H1 (cell line): ENCODE results near the gene SEMA4C. TPM values are rescaled to one million over a fixed set of nuclear protein-coding genes. Genes with fewer than 3 reads are reported as not detected.
"Not testable (repeated sequence)": the region's sequence is repeated elsewhere in the genome, so short reads cannot be mapped to it uniquely, and the experiment has no call there.

ENCODE experiments used
- CTCF ChIA-PET: fragments of 300-600 bp; sonication (Branson Sonifier 250); formaldehyde crosslinking; loops from one replicate; lab custom pipeline; 2021; ENCODE audit not compliant: partially characterized antibody; lab: Charles Lee
- POLR2A ChIA-PET: fragments of 300-600 bp; sonication (Branson Sonifier 250); formaldehyde crosslinking; loops from one replicate; lab custom pipeline; 2021; ENCODE audit warnings: inconsistent platforms; ENCODE audit not compliant: partially characterized antibody; lab: Charles Lee
- DNase-seq, 2 experiments: peaks; one replicate each; pipeline versions ENCODE4 v3.0.0 to v3.0.0-alpha.2; 2010 to 2022; ENCODE audit warnings: low spot score in 2 of 2, low read depth in 1 of 2, mixed read lengths in 1 of 2
- FAIRE-seq: peaks from 2 replicates; lab custom pipeline; 2011; peaks lifted over from hg19 to GRCh38; lab: Jason Lieb, UNC
- H2AFZ ChIP-seq: 2 replicates; pipeline ENCODE4 v1.8.1; 2012; ENCODE audit warnings: low read length, inconsistent platforms
- H2AK5ac ChIP-seq: 2 replicates; pipeline ENCODE4 v1.6.1; 2013; ENCODE audit warnings: low read depth, low read length
- H2BK120ac ChIP-seq: replicated peaks from 2 replicates; pipeline ENCODE3; 2013; ENCODE audit warnings: low read depth, low read length, inconsistent platforms
- H2BK12ac ChIP-seq: 2 replicates; pipeline ENCODE4 v1.6.1; 2013; ENCODE audit warnings: low read depth, low read length
- H2BK15ac ChIP-seq: 2 replicates; pipeline ENCODE4 v1.6.1; 2013; ENCODE audit warnings: low read length
- H2BK20ac ChIP-seq: 2 replicates; pipeline ENCODE4 v1.6.1; 2013; ENCODE audit warnings: low read length
- H2BK5ac ChIP-seq: 2 replicates; pipeline ENCODE4 v1.6.1; 2013; ENCODE audit warnings: low read depth, low read length
- H3K14ac ChIP-seq: 2 replicates; pipeline ENCODE4 v1.6.1; 2013; ENCODE audit warnings: inconsistent platforms; ENCODE audit not compliant: insufficient read length
- H3K18ac ChIP-seq: 2 replicates; pipeline ENCODE4 v1.6.1; 2013; ENCODE audit warnings: low read length; ENCODE audit errors: extremely low read depth
- H3K23ac ChIP-seq: 2 replicates; pipeline ENCODE4 v1.6.1; 2013; ENCODE audit warnings: inconsistent platforms; ENCODE audit not compliant: insufficient read length
- H3K23me2 ChIP-seq: 2 replicates; pipeline ENCODE4 v1.6.1; 2013; ENCODE audit warnings: low read depth, low read length
- H3K27ac ChIP-seq: 2 replicates; pipeline ENCODE4 v1.6.1; 2011; ENCODE audit warnings: low read depth, low read length, inconsistent platforms
- H3K27me3 ChIP-seq, 4 experiments: replicated peaks in 1 of 4; 1 replicate in 1 of 4; 2 replicates in 3 of 4; pipeline versions ENCODE4 v1.6.1 to v1.8.1; 2011 to 2013; ENCODE audit warnings: low read length in 3 of 4, mild to moderate bottlenecking in 3 of 4, inconsistent platforms in 2 of 4, mixed read lengths in 2 of 4, moderate library complexity in 1 of 4; ENCODE audit not compliant: control insufficient read depth in 3 of 4, insufficient read depth in 3 of 4; ENCODE audit errors: extremely low read depth in 1 of 4
- H3K36me3 ChIP-seq, 4 experiments: 2 replicates each; pipeline versions ENCODE4 v1.6.1 to v1.8.1; 2011 to 2013; ENCODE audit warnings: mild to moderate bottlenecking in 4 of 4, low read length in 3 of 4, moderate library complexity in 2 of 4, control low read depth in 1 of 4, inconsistent platforms in 1 of 4; ENCODE audit not compliant: insufficient read depth in 4 of 4, control insufficient read depth in 2 of 4
- H3K4ac ChIP-seq: replicated peaks from 2 replicates; pipeline ENCODE3; 2013; ENCODE audit warnings: low read length, low read depth, mixed read lengths, inconsistent platforms; ENCODE audit not compliant: insufficient read length
- H3K4me1 ChIP-seq, 4 experiments: replicated peaks in 1 of 4; 1 replicate in 1 of 4; 2 replicates in 3 of 4; pipeline versions ENCODE4 v1.6.1 to v1.8.1; 2011 to 2013; ENCODE audit warnings: low read length in 3 of 4, inconsistent platforms in 2 of 4, mixed read lengths in 1 of 4; ENCODE audit not compliant: insufficient read depth in 4 of 4, control insufficient read depth in 3 of 4
- H3K4me2 ChIP-seq, 2 experiments: 2 replicates each; pipeline versions ENCODE4 v1.6.1 to v1.8.1; 2011 to 2013; ENCODE audit warnings: low read depth in 2 of 2, low read length in 2 of 2, control low read depth in 1 of 2, inconsistent platforms in 1 of 2, mild to moderate bottlenecking in 1 of 2; ENCODE audit not compliant: insufficient read depth in 1 of 2
- H3K4me3 ChIP-seq, 4 experiments: fragments of 200-600, 300-600 bp in 1 of 4; sonication (generic), shearing (Covaris generic), sonication (Bioruptor Twin) in 1 of 4; 2 replicates each; pipeline versions ENCODE4 v1.5.1 to v1.8.1; 2011 to 2016; ENCODE audit warnings: low read length in 4 of 4, low read depth in 3 of 4, control low read depth in 2 of 4, inconsistent platforms in 2 of 4, mild to moderate bottlenecking in 2 of 4, mixed read lengths in 1 of 4, moderate library complexity in 1 of 4; ENCODE audit not compliant: insufficient read depth in 2 of 4; ENCODE audit errors: extremely low read depth in 1 of 4
- H3K56ac ChIP-seq: replicated peaks from 2 replicates; pipeline ENCODE3; 2013; ENCODE audit warnings: low read depth, mild to moderate bottlenecking, mixed read lengths, low read length, inconsistent platforms; ENCODE audit not compliant: insufficient read length
- H3K79me1 ChIP-seq: 2 replicates; pipeline ENCODE4 v1.6.1; 2013; ENCODE audit warnings: low read depth, low read length, control low read depth
- H3K79me2 ChIP-seq, 2 experiments: 2 replicates each; pipeline versions ENCODE4 v1.6.1 to v1.8.1; 2012 to 2013; ENCODE audit warnings: low read length in 2 of 2, mild to moderate bottlenecking in 2 of 2, inconsistent platforms in 1 of 2; ENCODE audit not compliant: insufficient read depth in 2 of 2, control insufficient read depth in 1 of 2
- H3K9ac ChIP-seq, 4 experiments: replicated peaks in 1 of 4; 1 replicate in 1 of 4; 2 replicates in 3 of 4; pipeline versions ENCODE4 v1.6.1 to v1.8.1; 2011 to 2013; ENCODE audit warnings: low read depth in 3 of 4, low read length in 3 of 4, control low read depth in 2 of 4, mild to moderate bottlenecking in 2 of 4, moderate library complexity in 2 of 4, inconsistent platforms in 1 of 4; ENCODE audit errors: extremely low read depth in 1 of 4
- H3K9me3 ChIP-seq, 2 experiments: 2 replicates each; pipeline versions ENCODE4 v1.6.1 to v1.8.1; 2012 to 2013; ENCODE audit warnings: mild to moderate bottlenecking in 2 of 2, moderate library complexity in 2 of 2, control low read depth in 1 of 2, inconsistent platforms in 1 of 2, low read depth in 1 of 2, low read length in 1 of 2, mixed read lengths in 1 of 2; ENCODE audit not compliant: insufficient read depth in 2 of 2
- H4K20me1 ChIP-seq, 2 experiments: replicated peaks in 1 of 2; 2 replicates each; pipeline versions ENCODE3 to v1.8.1; 2011 to 2013; ENCODE audit warnings: inconsistent platforms in 2 of 2, low read length in 2 of 2, mild to moderate bottlenecking in 1 of 2; ENCODE audit not compliant: insufficient read depth in 2 of 2, control insufficient read depth in 1 of 2
- H4K5ac ChIP-seq: 2 replicates; pipeline ENCODE4 v1.6.1; 2013; ENCODE audit warnings: low read length, low read depth, mixed read lengths, inconsistent platforms; ENCODE audit not compliant: insufficient read length
- H4K8ac ChIP-seq: 2 replicates; pipeline ENCODE4 v1.8.0; 2013; ENCODE audit warnings: mild to moderate bottlenecking, moderate library complexity, low read length, inconsistent platforms; ENCODE audit not compliant: insufficient read depth; ENCODE audit errors: extremely low read depth
- H4K91ac ChIP-seq: replicated peaks from 2 replicates; pipeline ENCODE3; 2013; ENCODE audit warnings: low read length, mixed read lengths, inconsistent platforms; ENCODE audit not compliant: insufficient read length
- WGBS, 2 experiments: shearing (Covaris generic) in 1 of 2; methylation state at CpG; one replicate each; pipeline versions ENCODE4 v1.1.6 to v1.1.7; 2013 to 2015; ENCODE audit warnings: low lambda C conversion rate in 2 of 2, mixed read lengths in 2 of 2, inconsistent platforms in 1 of 2, low coverage in 1 of 2, missing lambda C conversion rate in 1 of 2; ENCODE audit not compliant: insufficient replicate concordance in 2 of 2, insufficient coverage in 1 of 2, insufficient read length in 1 of 2; ENCODE audit errors: extremely low coverage in 1 of 2, missing lambda C conversion rate in 1 of 2; 5-methylcytosine and 5-hydroxymethylcytosine counted together
- polyA plus RNA-seq, 7 experiments: library from polyadenylated mRNA; depleted of rRNA in 3 of 7; stranded (reverse) in 5 of 7; unstranded in 2 of 7; fragments of >200 nt in 5 of 7; fragments of 200-250 nt in 2 of 7; gene quantifications; 1 replicate in 5 of 7; 2 replicates in 1 of 7; 4 replicates in 1 of 7; pipeline versions ENCODE4 v1.2.1 to v1.2.3, GENCODE V29; 2011 to 2013; ENCODE audit warnings: missing spikeins in 2 of 7, mixed read lengths in 2 of 7
- total RNA-seq: library from RNA; stranded (reverse); fragmentation: NEBNext Ultra II Directional; extraction: Animal tissue kit (Norgen Biotek cat#: 25700); gene quantifications from 2 replicates; pipeline ENCODE4 v1.2.1, GENCODE V29; 2021

The SEMA4C gene
- total and polyA plus RNA-seq, 2 of the 8 experiments (the other 6 are each of a cell fraction or from before 2014, with no cell fraction given): 47.5 to 67.3 TPM

GRCh38 chr2:96863056-96863455 lies 6.8 kb downstream of the SEMA4C start:
- ChIA-PET POLR2A (interaction anchor here (0.7 to 2.9 kb wide), 5 partner anchors 12 to 88 kb away, joined by 3 to 9 read pairs (median 7); no protein-coding TSS in a partner anchor), CTCF (interaction anchor here (0.6 to 8.3 kb wide), 8 partner anchors 11 to 98 kb away, joined by 3 to 89 read pairs (median 4); no protein-coding TSS in a partner anchor)
- H3K18ac ChIP-seq, FAIRE-seq, H2BK12ac ChIP-seq, H3K9ac ChIP-seq, H4K5ac ChIP-seq, H3K27ac ChIP-seq, H3K23ac ChIP-seq, H3K4me2 ChIP-seq, H4K8ac ChIP-seq, H4K91ac ChIP-seq, H3K14ac ChIP-seq, H2BK120ac ChIP-seq, DNase-seq, H2BK5ac ChIP-seq, H3K4me3 ChIP-seq, H3K9me3 ChIP-seq, H3K4ac ChIP-seq, H3K27me3 ChIP-seq, H2BK20ac ChIP-seq, H3K56ac ChIP-seq, H2BK15ac ChIP-seq, H2AK5ac ChIP-seq, H2AFZ ChIP-seq: not testable (repeated sequence)
- peaks cover 0 to 18% (median 12%) of the 10 kb centered on the region in 4 experiments; a peak in 6 of 7 replicates for H3K4me1 ChIP-seq
- peaks cover 14 to 29% of the 10 kb centered on the region in 2 experiments for H4K20me1 ChIP-seq
- H3K79me1 ChIP-seq: peaks cover 16% of the 10 kb centered on the region
- H3K36me3 ChIP-seq: peaks cover 34 to 72% (median 55%) of the 10 kb centered on the region in 4 experiments
- peaks cover 11% of the 10 kb centered on the region for H3K23me2 ChIP-seq
- H3K79me2 ChIP-seq: peaks cover under 1 to 27% of the 10 kb centered on the region in 2 experiments
- whole genome bisulfite sequencing, 2 experiments: 94% methylated on average over 4 of the region's 4 CpGs; no CpG with 5 or more reads in 1 of the 2 experiments
